Germinal center (tissue), 1 donor: ENCODE data around the gene PAX6.

ENCODE experiments used
- DNase-seq: peaks from one replicate; pipeline ENCODE4 v3.0.0; 2012; ENCODE audit warnings: mixed read lengths, low spot score

PAX6 gene

DNA sequence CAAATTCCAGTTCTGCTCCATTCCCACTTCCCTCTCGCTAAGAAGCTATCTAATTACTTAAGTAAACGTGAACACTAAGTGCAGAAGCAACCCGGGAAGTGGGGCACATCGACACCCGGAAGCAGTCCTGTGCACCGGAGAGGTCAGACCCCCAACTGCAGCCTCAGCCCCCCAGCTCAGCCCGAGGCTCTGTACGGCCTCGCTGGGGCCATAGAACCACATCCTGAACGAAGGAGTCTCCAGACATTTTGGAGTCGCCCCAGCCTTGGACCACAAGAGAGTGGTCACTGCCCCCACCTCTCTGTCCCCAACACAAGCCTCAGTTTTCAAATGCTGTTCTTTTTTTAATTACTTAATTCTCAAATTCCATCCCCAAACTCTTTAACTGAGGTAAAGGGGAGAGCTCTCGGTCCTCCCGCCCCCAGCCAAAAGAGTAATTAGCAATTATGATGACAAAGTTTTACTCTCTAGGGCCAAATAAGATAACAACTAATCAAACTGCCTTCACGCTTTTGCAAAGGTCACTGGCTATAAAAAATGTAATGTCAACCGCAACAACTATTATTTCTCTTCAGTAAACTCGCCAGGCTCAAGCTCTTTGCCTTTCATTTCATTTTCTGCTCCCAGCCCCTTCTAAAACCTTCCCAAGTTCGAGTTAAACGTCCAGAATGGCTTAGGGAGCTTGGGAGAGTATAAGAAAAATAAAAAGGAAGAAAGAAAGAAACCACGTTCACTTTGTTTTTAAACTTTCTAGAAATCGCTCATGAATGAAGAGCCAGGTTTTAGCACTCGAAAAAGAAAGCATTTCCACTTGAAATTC is 2.2 kb downstream of the PAX6 start:
- no peak for DNase-seq

- DNase-seq: no peak
Measured at GRCh38 chr11:31807799-31808667, 3.1 kb downstream of the PAX6 start.

DNA sequence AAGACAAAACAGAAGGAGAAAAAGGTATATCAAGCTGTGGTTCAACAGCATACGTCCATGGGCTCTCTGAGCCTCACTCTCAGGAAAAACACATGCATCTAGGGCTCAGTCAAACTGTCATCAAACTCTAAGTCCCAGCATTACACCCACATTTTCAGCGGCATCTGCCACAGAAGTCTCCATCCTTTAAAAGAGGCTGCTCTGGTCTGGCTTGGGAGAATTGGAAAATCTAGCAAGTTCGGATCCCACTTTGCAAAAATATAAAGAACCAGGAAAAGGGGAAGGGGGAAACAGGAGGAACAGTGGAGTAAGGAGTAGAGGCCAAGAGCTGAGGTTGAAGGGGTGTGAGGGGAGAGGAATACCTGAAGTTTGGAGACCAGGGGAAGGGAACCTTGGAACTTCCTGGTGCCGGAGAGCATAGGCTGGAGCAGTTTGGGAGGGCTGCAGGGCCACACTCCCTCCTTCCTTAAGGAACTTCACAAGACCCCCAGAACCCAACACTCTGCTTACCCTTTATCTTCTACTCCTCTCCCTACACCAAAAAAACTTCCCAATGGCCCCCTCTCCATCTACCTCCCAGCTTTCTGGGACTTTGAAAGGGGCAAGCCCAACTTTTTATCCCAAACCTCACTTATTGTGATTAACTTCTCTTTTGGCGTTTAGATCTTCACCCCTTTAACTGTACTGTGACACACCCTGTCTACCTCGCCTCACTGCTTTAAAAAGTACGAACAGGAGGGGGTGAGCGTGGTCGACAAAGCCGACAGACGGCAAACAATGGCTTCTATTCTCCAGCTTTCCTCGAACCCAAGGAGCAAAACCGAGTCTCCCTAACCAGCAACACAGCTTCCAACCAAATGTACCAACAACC is 4.0 kb downstream of the PAX6 start:
- DNase-seq: no peak

DNA sequence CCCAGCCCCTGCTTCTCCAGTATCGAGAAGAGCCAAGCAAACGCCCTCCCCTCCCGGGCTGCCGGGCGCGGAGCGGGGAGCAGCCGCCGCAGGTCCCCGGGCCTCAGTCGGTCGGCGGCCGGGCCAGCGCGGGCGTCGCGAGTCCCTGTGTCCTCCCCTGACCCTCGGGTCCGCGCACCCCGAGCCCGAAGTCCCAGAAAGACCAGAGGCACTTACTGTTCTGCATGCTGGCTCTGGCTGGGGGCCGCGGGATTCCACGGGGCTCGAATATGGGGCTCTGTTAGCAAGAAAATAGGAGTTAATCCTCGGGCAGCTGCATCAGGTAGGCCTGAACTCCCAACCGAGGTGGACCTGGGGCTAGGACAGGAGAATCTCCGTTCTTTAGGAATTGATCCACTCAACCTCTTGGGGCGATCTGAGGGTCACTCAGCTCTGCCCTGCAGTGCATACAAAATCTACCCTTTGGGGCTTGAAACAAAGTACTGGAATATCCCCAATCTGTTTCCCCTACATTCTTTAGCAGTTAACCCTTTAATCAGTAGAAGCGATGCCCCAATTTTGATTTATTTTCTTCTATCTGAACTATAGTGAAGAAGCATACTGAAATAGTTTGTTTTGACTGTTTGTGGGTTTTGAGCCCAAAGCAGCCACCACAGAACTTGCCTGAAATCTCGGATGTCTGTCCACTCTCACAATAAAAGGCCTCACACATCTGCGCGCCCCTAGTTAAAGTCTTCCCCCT is 4.8 kb downstream of the PAX6 start:
- DNase-seq: no peak

- no peak for DNase-seq
Measured at GRCh38 chr11:31805629-31806185, 5.4 kb downstream of the PAX6 start.

DNA sequence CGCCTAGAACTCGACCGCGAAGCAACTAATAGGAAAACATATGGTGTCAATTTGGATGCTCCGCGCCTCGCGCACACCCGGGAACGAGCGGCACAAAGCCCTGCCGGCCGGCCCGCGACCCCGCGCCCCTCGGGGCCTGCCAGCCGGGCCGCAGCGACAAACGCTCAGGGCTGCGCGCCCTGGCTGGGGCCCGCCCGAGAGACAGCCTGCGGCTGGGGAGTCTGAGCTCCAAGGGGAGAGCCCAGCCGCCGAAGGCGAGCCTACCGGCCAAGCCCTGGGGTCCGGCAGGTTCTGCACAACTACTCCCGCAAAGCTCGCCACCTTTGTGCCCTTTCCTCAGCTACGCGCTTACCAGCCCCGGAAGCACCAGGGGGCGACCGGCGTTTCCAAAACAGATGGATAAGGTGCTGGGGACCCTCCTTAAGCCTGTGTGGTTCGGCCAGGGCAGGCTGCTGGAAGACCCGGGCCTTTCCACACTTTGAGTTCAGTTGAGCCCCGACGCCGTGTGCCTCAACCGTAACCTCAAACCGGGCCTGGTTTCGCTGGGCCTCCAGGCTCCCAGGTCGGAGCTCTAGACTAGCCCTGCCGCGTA is 6.0 kb downstream of the PAX6 start:
- DNase-seq: no peak

- no peak for DNase-seq
Measured at GRCh38 chr11:31804312-31805036, 6.6 kb downstream of the PAX6 start.

DNA sequence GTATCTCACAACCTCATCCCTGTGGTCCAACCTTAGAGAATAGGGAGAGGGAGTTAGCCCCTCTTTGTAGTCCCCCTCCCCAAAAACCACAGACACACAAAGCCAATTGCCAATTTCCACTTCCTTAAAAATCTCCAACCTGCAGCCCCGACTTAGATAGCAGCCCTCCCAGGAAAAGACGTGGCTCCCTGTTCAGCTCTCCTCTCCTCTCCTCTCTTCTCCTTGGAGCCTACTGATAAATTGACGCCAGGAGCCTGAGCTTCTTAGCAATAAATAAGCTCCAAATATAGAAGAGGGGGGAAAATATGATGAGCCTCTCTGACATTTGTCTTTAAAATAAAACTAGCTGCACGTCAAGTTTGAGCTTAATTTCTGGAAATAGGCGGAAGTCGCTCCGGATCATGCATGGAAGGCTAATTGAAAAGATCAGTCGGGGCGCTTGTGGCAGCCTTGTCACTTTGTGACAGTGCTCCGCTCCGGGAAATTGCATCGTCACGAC is 7.3 kb downstream of the PAX6 start:
- DNase-seq: no peak

- DNase-seq: no peak
Measured at GRCh38 chr11:31802990-31803812, 7.9 kb downstream of the PAX6 start.

GRCh38 chr11:31802609-31802989 is 8.5 kb downstream of the PAX6 start:
- no peak for DNase-seq

DNA sequence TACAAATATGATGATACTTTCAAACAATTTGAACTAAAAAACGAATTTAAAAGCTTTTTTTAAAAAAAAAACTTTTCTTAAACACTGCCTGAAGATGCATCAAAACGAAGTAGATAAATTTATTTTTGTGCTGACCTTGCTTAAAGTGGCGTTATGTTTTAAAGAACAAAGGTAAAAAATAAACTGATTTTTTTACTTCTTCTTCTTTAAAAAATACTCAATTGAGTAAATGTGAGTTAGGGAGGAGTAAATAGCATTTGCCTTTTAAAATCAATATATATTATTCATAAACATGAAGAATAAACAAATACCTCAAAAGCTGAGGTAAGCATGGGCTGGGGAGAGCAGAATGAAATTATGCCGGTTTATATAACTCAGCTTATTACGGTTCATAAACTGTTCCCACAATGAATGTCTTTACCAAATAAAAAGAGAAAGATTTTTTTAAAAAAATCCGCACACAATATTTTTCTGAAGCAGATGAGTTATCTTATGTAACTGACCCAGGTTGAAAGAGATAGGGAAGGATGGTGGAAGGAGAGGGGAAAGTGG is 9.0 kb downstream of the PAX6 start:
- no peak for DNase-seq

DNA sequence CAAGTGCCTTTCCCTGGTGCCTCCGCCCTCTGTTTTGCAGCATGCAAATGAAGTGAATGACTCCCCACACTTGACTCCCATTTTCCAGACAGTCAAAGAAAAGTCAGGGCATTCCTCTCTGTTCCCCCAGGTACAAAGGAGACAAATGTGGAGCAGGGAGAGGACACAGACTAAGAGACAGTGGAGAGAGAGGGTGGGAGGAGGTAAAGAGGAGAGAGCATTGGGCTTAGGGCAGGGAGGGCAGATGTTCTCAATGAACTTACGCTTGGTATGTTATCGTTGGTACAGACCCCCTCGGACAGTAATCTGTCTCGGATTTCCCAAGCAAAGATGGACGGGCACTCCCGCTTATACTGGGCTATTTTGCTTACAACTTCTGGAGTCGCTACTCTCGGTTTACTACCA is 9.8 kb downstream of the PAX6 start:
- no peak for DNase-seq

DNA sequence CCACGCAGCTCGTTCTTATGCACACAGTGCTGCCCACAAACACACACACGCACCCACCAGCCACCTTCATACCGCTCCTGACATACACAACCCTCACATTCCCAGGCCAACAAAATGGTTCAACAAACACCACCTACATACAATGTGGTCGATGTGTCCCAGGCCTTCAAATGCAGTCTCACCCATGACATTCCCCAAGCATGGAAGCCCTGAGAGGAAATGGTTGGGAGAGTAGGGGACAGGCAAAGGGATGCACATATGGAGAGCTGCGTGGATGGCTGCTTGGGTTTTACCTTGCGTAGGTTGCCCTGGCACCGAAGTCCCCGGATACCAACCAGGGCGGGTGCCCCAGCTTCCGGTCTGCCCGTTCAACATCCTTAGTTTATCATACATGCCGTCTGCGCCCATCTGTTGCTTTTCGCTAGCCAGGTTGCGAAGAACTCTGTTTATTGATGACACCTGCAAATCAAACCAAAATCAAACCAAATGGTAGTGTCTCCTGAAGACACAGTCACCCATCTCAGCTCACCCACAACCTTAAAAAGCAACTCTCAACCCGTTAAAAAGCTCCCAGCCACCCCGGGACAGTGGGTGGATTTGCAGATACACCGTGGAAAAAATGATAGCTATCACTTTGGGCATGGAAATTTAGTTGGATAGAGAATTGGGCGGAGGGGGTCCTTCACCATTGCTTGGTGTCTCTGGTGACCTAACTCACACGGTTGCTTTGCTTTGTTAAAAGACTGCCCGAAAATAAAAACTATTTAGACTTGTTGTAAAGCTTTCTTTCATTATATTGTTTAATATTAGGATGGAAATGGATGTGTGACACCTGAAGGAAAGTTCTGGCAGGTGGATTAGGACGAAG is 10.5 kb downstream of the PAX6 start:
- no peak for DNase-seq

DNA sequence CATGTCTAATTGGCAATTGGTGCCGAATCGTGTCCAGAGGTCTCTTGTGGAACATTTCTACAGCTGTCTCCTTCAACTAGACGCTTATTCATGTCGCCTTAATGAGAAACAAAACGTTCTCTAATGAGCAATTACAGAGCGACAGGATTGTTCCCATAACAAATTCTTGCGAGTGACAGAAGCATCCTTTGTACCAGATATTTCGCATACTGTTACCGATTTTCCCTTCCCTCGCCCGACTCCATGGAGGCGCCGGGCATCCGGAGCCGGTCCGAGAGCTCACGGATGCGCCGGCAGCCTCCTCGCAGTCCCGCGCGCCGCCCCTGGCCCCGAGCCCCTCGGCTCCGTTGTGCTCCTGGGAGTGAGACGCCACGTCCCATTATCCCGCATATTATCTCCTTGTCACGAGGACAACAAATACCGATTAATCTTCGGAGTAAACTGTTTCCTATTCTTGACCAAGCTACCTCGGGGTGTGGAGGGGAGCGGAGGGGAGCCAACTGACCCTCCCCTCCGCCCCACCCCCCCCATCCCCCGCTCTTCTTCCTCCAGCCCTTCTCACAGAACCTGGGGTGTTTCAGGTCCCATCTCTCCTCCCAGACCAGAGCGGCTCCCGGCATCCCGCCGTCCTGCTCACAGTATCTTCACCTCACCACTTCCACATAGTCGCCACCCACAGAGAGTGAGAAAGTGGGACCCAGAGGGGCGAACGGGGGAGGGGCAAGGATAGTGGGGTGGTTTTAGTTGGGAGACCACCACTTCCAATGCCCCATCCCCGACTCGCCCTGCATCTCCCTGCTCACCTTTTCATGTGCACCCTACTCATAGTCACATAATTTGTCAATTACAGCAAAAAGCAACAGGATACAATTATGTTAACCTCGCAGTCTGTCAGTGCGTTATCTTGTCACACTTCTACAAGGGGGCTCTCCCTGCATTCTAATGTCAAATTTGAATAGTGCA is 11.4 kb downstream of the PAX6 start:
- no peak for DNase-seq

GRCh38 chr11:31798554-31799434 is 12.3 kb downstream of the PAX6 start:
- peak; percentile 63 for DNase-seq
